Measurements from ENCODE around the gene ACOT8.

DNA sequence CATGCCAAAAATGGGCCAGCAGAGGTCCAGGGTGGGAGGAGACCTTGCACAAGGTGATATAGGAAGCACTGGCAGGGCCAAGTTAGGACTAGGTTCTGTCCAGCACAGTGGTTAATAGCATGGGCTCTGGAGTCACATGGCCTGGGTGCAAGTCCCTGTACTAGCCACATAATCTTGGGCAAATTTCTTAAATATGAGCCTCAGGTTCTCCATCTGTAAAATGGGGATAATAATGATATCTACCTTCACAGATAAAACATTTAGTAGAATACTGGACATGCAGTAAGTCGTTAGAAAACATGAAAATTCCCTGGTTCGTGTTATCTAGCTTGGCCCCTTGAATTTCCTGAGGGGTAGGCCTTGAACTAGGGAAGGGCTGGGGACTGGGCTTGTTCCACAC is 40.1 kb upstream of the ACOT8 start:
- TF ChIP-seq EZH2 (IDR thresholded peaks at IDR 0.05) (no peak), EZH2phosphoT487 (IDR thresholded peaks at IDR 0.05) (no peak)
- TF ChIP-seq, protein P1, sequence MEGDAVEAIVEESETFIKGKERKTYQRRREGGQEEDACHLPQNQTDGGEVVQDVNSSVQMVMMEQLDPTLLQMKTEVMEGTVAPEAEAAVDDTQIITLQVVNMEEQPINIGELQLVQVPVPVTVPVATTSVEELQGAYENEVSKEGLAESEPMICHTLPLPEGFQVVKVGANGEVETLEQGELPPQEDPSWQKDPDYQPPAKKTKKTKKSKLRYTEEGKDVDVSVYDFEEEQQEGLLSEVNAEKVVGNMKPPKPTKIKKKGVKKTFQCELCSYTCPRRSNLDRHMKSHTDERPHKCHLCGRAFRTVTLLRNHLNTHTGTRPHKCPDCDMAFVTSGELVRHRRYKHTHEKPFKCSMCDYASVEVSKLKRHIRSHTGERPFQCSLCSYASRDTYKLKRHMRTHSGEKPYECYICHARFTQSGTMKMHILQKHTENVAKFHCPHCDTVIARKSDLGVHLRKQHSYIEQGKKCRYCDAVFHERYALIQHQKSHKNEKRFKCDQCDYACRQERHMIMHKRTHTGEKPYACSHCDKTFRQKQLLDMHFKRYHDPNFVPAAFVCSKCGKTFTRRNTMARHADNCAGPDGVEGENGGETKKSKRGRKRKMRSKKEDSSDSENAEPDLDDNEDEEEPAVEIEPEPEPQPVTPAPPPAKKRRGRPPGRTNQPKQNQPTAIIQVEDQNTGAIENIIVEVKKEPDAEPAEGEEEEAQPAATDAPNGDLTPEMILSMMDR (IDR thresholded peaks at IDR 0.05), result no peak

All from neural progenitor cell (in vitro differentiated cells).